Caco-2 (cell line): ENCODE results near the gene TMEM204. TPM values are rescaled to one million over a fixed set of nuclear protein-coding genes. Genes with fewer than 3 reads are reported as not detected.

Experiments used
- BruUV-seq: library from RNA; stranded (reverse); fragments of 400-500 nt; replicated peaks from 2 replicates; lab custom pipeline; 2021; lab: Mats Ljungman, UMichigan
- CTCF ChIA-PET: fragments of 300-600 bp; sonication (Branson Sonifier 250); formaldehyde crosslinking; loops from one replicate; lab custom pipeline; 2022; ENCODE audit warnings: antibody characterized with exemption; lab: Charles Lee
- POLR2A ChIA-PET: fragments of 300-600 bp; sonication (Branson Sonifier 250); formaldehyde crosslinking; loops from one replicate; lab custom pipeline; 2022; ENCODE audit warnings: antibody characterized with exemption; lab: Charles Lee
- DNase-seq, 2 experiments: peaks; one replicate each; pipeline versions ENCODE4 v3.0.0 to v3.0.0-alpha.2; 2020 to 2022
- H3K27me3 ChIP-seq: replicated peaks from 2 replicates; pipeline ENCODE4 v1.6.0; 2011; ENCODE audit warnings: low read length; ENCODE audit not compliant: control insufficient read depth, insufficient read depth
- H3K36me3 ChIP-seq: 2 replicates; pipeline ENCODE4 v1.5.1; 2011; ENCODE audit warnings: low read length; ENCODE audit not compliant: control insufficient read depth, insufficient read depth
- H3K4me1 ChIP-seq: fragments of 250-450 bp; sonication (Bioruptor Pico); 2 replicates; pipeline ENCODE4 v1.5.1; 2020; ENCODE audit warnings: mild to moderate bottlenecking
- H3K4me3 ChIP-seq: 2 replicates; pipeline ENCODE4 v1.5.1; 2011; ENCODE audit warnings: low read depth, mild to moderate bottlenecking, control low read depth, low read length
- H3K9me3 ChIP-seq: fragments of 250-450 bp; sonication (Bioruptor Pico); 2 replicates; pipeline ENCODE4 v1.5.1; 2020; ENCODE audit warnings: mild to moderate bottlenecking, moderate library complexity
- H3K27ac Mint-ChIP-seq: one replicate; pipeline ENCODE4 v1.8.0; 2022; ENCODE audit warnings: mixed read lengths; ENCODE audit not compliant: unreplicated experiment
- H3K27me3 Mint-ChIP-seq: one replicate; pipeline ENCODE4 v1.8.0; 2022; ENCODE audit warnings: mixed read lengths; ENCODE audit not compliant: insufficient read depth, unreplicated experiment
- H3K36me3 Mint-ChIP-seq: one replicate; pipeline ENCODE4 v1.8.0; 2022; ENCODE audit warnings: mild to moderate bottlenecking, mixed read lengths; ENCODE audit not compliant: insufficient read depth, unreplicated experiment
- H3K4me1 Mint-ChIP-seq: one replicate; pipeline ENCODE4 v1.8.0; 2022; ENCODE audit warnings: low read depth, mixed read lengths; ENCODE audit not compliant: unreplicated experiment
- H3K4me3 Mint-ChIP-seq: one replicate; pipeline ENCODE4 v1.8.0; 2022; ENCODE audit warnings: mild to moderate bottlenecking, moderate library complexity, mixed read lengths; ENCODE audit not compliant: unreplicated experiment
- H3K9me3 Mint-ChIP-seq: one replicate; pipeline ENCODE4 v1.8.0; 2022; ENCODE audit warnings: mixed read lengths; ENCODE audit not compliant: unreplicated experiment
- intact Hi-C: fragments of 100-400 bp; cut with micrococcal nuclease; formaldehyde crosslinking; loops from one replicate; pipeline ENCODE4 v1.10.0; 2022; ENCODE audit not compliant: unreplicated experiment
- total RNA-seq: library from RNA; stranded (reverse); gene quantifications from 2 replicates; pipeline ENCODE4 v1.2.3, GENCODE V29; 2022
- TF ChIP-seq, protein P1 (sequence below), 2 experiments: fragments of 200-600 bp in 1 of 2; IDR thresholded peaks; 1 replicate in 1 of 2; 2 replicates in 1 of 2; pipeline versions ENCODE4 v1.5.1 to v1.8.0; 2011 to 2022; ENCODE audit warnings: antibody characterized with exemption in 1 of 2, control low read depth in 1 of 2, inconsistent platforms in 1 of 2, low read depth in 1 of 2, low read length in 1 of 2, mild to moderate bottlenecking in 1 of 2, moderate library complexity in 1 of 2; ENCODE audit not compliant: insufficient read depth in 1 of 2, severe bottlenecking in 1 of 2, unreplicated experiment in 1 of 2

The TMEM204 gene
- total RNA-seq, 1 experiment from 2014 or later, result not detected

DNA sequence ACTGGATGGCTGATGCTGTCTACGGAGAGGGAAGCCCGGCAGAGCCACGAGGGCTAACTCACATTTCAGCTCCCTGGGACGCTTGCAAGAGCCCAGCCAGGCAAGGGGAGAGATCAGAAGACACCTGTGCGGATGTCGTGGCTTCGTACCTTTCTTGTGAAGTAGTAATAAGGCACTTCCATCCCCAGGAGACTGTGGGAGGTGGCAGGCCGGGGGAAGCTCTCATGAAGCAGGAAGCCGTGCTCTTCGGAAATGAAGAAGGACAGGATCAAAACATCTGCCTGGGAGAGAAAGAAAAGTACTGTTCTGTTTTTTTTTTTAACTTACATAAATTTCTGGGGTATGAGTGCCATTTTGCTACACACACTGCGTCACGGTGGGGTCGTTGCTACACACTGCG is 28.4 kb downstream of the TMEM204 start:
- intact Hi-C loops, result no loop called here
- TF ChIP-seq, protein P1, sequence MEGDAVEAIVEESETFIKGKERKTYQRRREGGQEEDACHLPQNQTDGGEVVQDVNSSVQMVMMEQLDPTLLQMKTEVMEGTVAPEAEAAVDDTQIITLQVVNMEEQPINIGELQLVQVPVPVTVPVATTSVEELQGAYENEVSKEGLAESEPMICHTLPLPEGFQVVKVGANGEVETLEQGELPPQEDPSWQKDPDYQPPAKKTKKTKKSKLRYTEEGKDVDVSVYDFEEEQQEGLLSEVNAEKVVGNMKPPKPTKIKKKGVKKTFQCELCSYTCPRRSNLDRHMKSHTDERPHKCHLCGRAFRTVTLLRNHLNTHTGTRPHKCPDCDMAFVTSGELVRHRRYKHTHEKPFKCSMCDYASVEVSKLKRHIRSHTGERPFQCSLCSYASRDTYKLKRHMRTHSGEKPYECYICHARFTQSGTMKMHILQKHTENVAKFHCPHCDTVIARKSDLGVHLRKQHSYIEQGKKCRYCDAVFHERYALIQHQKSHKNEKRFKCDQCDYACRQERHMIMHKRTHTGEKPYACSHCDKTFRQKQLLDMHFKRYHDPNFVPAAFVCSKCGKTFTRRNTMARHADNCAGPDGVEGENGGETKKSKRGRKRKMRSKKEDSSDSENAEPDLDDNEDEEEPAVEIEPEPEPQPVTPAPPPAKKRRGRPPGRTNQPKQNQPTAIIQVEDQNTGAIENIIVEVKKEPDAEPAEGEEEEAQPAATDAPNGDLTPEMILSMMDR (IDR thresholded peaks at IDR 0.05; ENCODE audit: insufficient read depth in 1 of 2, low read depth in 1 of 2, low read length in 1 of 2, severe bottlenecking in 1 of 2, unreplicated experiment in 1 of 2), result no peak
- Mint-ChIP-seq H3K27ac (no peak overlapping the region), H3K36me3 (no peaks in the 10 kb centered on the region), H3K9me3 (no peaks in the 10 kb centered on the region), H3K27me3 (no peaks in the 10 kb centered on the region), H3K4me3 (no peak overlapping the region), H3K4me1 (no peaks in the 10 kb centered on the region)
- H3K4me1 ChIP-seq, result no peaks in the 10 kb centered on the region
- DNase-seq, result no peak
- BruUV-seq, result no TSS peak
- no peaks in the 10 kb centered on the region for H3K27me3 ChIP-seq
- no peaks in the 10 kb centered on the region for H3K36me3 ChIP-seq
- POLR2A ChIA-PET, result no interaction called here
- CTCF ChIA-PET, result no interaction called here
- H3K4me3 ChIP-seq, result no peak overlapping the region
- no peaks in the 10 kb centered on the region for H3K9me3 ChIP-seq

DNA sequence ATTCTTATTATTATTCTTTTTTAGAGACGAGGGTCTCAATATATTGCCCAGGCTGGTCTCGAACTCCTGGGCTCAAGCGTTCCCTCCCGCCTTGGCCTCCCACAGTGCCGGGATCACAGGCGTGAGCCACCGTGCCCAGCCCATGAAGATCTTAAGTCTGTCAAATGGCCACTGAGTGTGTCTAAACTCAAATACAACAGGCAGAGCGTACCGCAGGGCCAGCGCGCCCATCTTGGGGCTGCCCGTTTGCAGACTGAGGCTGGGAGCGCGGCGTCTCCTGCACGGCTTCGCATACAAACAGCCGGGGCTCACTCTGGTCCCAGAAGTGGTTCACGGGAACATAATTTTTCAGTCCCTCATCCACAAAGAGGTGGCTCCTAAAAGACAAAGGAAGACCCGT is 30.3 kb downstream of the TMEM204 start:
- no peaks in the 10 kb centered on the region for H3K36me3 Mint-ChIP-seq
- Histone ChIP-seq H3K27me3 (no peaks in the 10 kb centered on the region), H3K36me3 (no peaks in the 10 kb centered on the region), H3K4me1 (no peaks in the 10 kb centered on the region), H3K4me3 (no peak overlapping the region), H3K9me3 (no peaks in the 10 kb centered on the region)
- H3K9me3 Mint-ChIP-seq, result no peaks in the 10 kb centered on the region
- DNase-seq, result no peak
- intact Hi-C loops, result no loop called here
- CTCF ChIA-PET, result no interaction called here
- TF ChIP-seq, protein P1 (IDR thresholded peaks at IDR 0.05; ENCODE audit: insufficient read depth in 1 of 2, low read depth in 1 of 2, low read length in 1 of 2, severe bottlenecking in 1 of 2, unreplicated experiment in 1 of 2), result no peak
- H3K27ac Mint-ChIP-seq, result no peak overlapping the region
- H3K4me3 Mint-ChIP-seq, result no peak overlapping the region
- BruUV-seq, result no TSS peak
- POLR2A ChIA-PET, result no interaction called here
- H3K27me3 Mint-ChIP-seq, result no peaks in the 10 kb centered on the region
- H3K4me1 Mint-ChIP-seq, result no peaks in the 10 kb centered on the region

DNA sequence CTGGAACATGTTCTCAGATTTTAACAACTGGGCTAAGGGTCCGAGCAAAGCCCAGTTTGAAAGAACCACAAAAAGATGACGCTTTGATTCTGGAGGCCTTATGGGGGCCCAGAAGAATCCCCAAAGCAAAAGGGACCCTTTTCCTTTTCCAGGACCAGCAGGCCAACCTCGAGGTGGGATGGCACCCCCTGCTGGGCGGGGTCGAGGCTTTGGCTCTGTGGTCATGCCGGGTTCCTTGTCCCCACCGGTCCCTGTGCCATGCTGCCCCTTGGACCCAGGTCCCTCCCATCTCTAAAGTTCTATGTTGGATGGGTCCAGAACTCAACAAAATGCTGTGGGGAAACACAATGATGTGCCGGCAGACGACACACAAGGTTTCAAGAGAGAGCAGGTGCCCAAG is 30.9 kb downstream of the TMEM204 start:
- Histone ChIP-seq H3K27me3 (no peaks in the 10 kb centered on the region), H3K4me3 (no peak overlapping the region), H3K4me1 (no peaks in the 10 kb centered on the region), H3K36me3 (no peaks in the 10 kb centered on the region), H3K9me3 (no peaks in the 10 kb centered on the region)
- CTCF ChIA-PET, result no interaction called here
- H3K36me3 Mint-ChIP-seq, result no peaks in the 10 kb centered on the region
- no peak overlapping the region for H3K27ac Mint-ChIP-seq
- no peak for DNase-seq
- intact Hi-C loops, result no loop called here
- POLR2A ChIA-PET, result no interaction called here
- H3K9me3 Mint-ChIP-seq, result no peaks in the 10 kb centered on the region
- H3K4me3 Mint-ChIP-seq, result no peak overlapping the region
- no peaks in the 10 kb centered on the region for H3K4me1 Mint-ChIP-seq
- BruUV-seq, result no TSS peak
- no peaks in the 10 kb centered on the region for H3K27me3 Mint-ChIP-seq
- TF ChIP-seq, protein P1 (IDR thresholded peaks at IDR 0.05; ENCODE audit: insufficient read depth in 1 of 2, low read depth in 1 of 2, low read length in 1 of 2, severe bottlenecking in 1 of 2, unreplicated experiment in 1 of 2), result peak in 1 of 2 experiments; percentile 30
